SKM-1 treated with dmso at 0.1 percent for 144 hours (cell line): ENCODE results near the gene ECEL1.
A peak's percentile ranks its signal among the peaks of the same experiment; 100 is the strongest.

Experiments used
- DNase-seq: peaks from one replicate; lab custom pipeline; 2025; ENCODE audit not compliant: unreplicated experiment; lab: John Stamatoyannopoulos, UW

The ECEL1 gene

GRCh38 chr2:232522623-232523401, 35.2 kb upstream of the ECEL1 start:
- no peak for DNase-seq

GRCh38 chr2:232521959-232522622, 34.5 kb upstream of the ECEL1 start:
- DNase-seq = peak; percentile 11

DNA sequence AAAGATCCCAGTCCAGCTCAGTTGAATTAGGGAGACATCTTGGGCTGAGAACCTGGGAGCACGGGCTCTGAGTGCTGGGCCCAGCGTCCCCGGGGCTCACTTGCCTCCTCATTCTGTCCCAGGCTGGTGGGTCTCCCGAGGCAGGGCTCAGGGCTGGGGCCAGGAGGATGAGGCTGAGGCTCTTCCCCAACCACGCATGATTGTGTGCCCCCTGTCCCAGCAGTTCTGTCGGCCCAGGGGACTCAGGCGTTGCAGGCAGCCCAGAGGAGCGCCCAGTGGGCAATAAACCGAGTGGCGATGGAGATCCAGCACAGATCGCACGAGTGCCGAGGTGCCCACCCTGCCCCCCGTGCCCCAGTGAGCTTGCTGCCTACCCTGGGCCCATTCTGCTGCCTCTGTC, 33.5 kb upstream of the ECEL1 start:
- no peak for DNase-seq

GRCh38 chr2:232520489-232520888, 32.9 kb upstream of the ECEL1 start:
- DNase-seq = no peak

- no peak for DNase-seq
Observed at GRCh38 chr2:232519581-232520438, 32.2 kb upstream of the ECEL1 start, which contains the start of gene PRSS56. Gene PRSS56, plus strand, starts transcription at chr2:232520388. Its CDS starts 211 bp downstream, at chr2:232520599.

DNA sequence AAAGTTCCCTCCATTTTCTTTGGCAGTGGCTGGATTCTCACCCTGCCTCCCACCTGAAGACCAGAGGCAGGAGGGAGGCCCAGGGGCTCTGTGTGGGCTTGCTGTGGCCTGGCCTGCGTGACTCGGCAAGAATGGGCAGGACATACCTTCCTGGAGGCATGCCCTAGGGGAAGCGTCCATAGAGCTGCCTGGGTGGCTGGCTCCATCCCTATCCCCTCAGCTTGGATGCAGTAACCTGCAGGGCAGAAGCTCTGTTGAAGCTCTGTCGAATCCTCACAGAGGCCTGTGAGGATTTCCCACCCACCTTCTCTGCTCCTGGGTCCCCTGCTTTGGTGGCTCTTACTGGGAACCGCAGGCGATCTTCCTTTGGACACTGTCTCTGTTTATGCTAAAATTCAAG, 31.2 kb upstream of the ECEL1 start:
- DNase-seq = no peak

DNA sequence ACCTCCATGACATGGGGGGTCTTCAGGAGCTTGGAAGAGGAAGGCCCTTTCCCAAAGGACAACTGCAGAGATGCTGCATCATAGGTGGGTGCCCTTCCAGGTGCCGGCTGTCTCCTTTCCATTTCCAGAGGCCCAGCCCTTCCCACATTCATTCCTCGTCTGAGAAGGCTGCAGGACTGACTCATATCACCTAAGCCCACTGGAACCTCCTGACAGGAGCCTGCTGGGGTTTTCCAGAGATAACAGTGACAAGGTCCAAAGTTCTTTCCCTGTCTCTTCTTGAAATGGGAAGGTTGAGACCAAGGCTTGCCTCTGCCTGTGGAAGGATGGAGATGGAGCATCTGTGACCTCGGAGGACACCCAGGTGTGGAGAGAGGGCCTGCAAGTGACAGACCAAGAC, 28.9 kb upstream of the ECEL1 start:
- no peak for DNase-seq

GRCh38 chr2:232515639-232516038, 28.0 kb upstream of the ECEL1 start:
- DNase-seq = no peak

GRCh38 chr2:232513353-232513752, 25.7 kb upstream of the ECEL1 start:
- no peak for DNase-seq

GRCh38 chr2:232512602-232513001, 25.0 kb upstream of the ECEL1 start:
- no peak for DNase-seq

- DNase-seq = no peak
Observed at GRCh38 chr2:232511336-232511890, 23.8 kb upstream of the ECEL1 start.

DNA sequence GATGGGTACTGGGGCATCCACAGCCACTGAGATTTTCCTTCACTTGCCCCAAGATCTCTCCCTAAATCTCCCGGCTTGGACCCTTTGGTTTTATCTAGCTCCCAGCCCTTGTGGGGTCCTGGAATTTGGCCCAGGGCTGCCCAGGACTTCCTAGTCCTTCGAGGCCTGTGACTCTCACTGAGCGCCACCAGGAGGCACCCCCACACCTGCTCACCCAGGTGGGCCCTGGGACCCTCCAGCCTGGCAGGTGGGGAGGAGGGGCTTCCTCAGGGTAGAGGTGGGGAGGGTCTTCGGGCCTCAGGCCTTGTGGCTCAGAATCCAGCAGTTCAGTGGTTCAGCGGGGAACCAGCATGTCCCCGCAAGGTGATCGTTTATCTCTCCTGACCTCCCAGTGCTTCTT, 20.6 kb upstream of the ECEL1 start:
- no peak for DNase-seq

DNA sequence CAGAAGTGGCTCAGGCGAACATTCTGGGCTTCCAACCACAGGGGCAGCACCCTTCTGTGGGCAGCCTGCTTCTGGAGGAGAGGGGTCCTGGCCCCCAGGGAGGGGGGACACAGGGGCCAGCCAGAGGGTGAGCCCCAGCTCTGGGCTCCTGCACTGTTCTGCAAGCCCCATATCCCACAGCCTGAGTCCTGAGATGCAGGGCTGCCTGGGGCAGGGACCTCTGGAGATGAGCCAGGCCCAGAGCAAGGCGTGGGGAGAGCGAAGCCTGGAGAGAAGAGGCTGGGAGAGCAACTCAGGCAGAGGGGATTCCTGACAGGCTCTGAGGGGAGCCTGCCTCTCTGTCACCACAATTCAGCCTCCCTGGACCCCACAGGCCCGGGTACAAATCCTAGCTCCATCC, 19.1 kb upstream of the ECEL1 start:
- no peak for DNase-seq

GRCh38 chr2:232505856-232506255, 18.2 kb upstream of the ECEL1 start:
- DNase-seq = no peak

DNA sequence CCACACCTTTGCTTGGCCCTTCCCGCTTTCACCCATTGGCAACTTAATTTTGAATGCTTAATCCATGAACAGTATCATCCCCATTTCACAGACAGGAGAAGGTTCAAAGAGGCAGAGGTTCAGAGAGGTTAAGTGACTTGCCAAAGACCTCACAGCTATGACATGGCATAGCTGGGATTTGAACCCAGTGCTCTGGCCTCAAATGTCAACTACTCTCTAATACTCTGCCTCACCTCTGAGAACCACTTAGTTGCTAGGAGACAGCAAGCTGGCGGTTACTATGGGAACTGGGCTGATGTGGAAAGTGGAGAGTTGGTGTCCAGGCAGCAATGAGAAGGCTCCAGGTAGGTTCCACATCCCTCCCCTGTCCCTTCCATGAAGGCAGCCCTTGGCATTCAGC, 16.8 kb upstream of the ECEL1 start:
- DNase-seq = no peak

GRCh38 chr2:232503809-232504323, 16.2 kb upstream of the ECEL1 start:
- no peak for DNase-seq

GRCh38 chr2:232502911-232503808, 15.5 kb upstream of the ECEL1 start:
- DNase-seq = no peak

DNA sequence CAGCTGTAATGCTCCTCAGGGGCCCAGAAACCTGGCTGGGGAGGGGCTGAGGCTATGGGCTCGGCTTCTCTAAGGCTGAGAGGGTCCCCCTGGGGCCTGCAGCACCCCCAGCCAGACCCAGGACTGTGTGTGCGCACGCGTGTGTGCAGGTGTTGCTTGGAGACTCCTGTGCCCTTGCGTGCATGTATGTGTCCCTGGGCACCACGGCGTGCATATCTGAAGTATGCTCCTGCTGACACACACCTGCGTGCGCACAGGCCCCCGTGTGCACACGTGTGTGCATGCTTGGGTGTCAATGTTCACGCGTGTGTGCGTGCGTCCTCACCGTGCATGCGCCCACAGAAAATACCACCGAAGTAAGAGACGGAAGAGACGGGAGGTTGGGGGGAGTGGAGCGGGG, 14.9 kb upstream of the ECEL1 start:
- DNase-seq = no peak

DNA sequence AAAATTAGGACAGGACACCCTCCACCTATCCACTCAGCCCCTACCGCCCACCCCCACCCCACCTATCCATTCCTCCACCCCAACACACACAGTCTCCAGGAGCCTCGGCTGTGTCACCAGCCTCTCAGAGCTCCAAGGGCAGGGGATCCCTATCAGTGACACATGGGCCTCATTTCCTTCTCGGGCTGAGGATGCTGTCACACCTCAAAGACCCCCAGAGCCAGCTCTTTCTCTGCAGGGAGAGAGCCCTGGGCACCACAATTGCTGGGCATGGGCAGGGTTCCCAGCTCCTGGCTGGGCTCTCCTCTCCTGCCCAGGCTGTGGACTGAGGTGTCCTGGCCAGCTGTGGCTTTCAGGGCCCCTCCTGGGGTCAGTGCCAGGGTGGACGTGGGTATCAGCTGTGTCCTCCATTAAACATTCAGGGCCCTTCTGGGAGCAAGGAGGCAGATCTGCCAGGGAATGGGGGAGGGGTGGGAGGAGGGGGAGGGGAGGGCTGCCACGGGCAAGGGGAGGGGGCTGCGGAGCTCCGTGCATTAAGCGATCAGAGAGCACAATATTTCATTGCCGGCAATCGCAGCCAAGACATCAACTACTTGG, 14.3 kb upstream of the ECEL1 start:
- DNase-seq = no peak

- DNase-seq = no peak
Observed at GRCh38 chr2:232501331-232501771, 13.7 kb upstream of the ECEL1 start.
